ENCODE data around the gene ZNF792. TPM values are rescaled to one million over a fixed set of nuclear protein-coding genes. Genes with fewer than 3 reads are reported as not detected.

Gene ZNF792
- total RNA-seq, 1 donor: 3.0 TPM

- no peak for DNase-seq (ENCODE audit: low read depth)
- no peak for TF ChIP-seq CTCF (IDR thresholded peaks at IDR 0.05; ENCODE audit: insufficient read depth, low read length)
- no peak overlapping the region for H3K4me3 ChIP-seq (ENCODE audit: low read depth, low read length)
Measured at GRCh38 chr19:34990578-34991192, 26.7 kb upstream of the ZNF792 start.

GRCh38 chr19:34989298-34989697 is 25.3 kb upstream of the ZNF792 start:
- no peak overlapping the region for H3K4me3 ChIP-seq (ENCODE audit: low read depth, low read length)
- no peak for DNase-seq (ENCODE audit: low read depth)
- no peak for TF ChIP-seq CTCF (IDR thresholded peaks at IDR 0.05; ENCODE audit: insufficient read depth, low read length)

- TF ChIP-seq CTCF (IDR thresholded peaks at IDR 0.05; ENCODE audit: insufficient read depth, low read length): no peak
- DNase-seq (ENCODE audit: low read depth): no peak
- H3K4me3 ChIP-seq (ENCODE audit: low read depth, low read length): no peak overlapping the region
Measured at GRCh38 chr19:34988119-34988518, 24.1 kb upstream of the ZNF792 start.

GRCh38 chr19:34985249-34986022 is 21.4 kb upstream of the ZNF792 start:
- no peak for TF ChIP-seq CTCF (IDR thresholded peaks at IDR 0.05; ENCODE audit: insufficient read depth, low read length)
- no peak overlapping the region for H3K4me3 ChIP-seq (ENCODE audit: low read depth, low read length)
- peak; percentile 41 for DNase-seq (ENCODE audit: low read depth)

GRCh38 chr19:34984287-34984686 is 20.3 kb upstream of the ZNF792 start:
- no peak for DNase-seq (ENCODE audit: low read depth)
- no peak overlapping the region for H3K4me3 ChIP-seq (ENCODE audit: low read depth, low read length)
- TF ChIP-seq CTCF (IDR thresholded peaks at IDR 0.05; ENCODE audit: insufficient read depth, low read length): no peak

GRCh38 chr19:34983786-34984185 is 19.8 kb upstream of the ZNF792 start:
- H3K4me3 ChIP-seq (ENCODE audit: low read depth, low read length): no peak overlapping the region
- TF ChIP-seq CTCF (IDR thresholded peaks at IDR 0.05; ENCODE audit: insufficient read depth, low read length): no peak
- no peak for DNase-seq (ENCODE audit: low read depth)

Data from fibroblast of the aortic adventitia (primary cell).